HS-5 (cell line): ENCODE data around the gene DENND2D.
A peak's percentile ranks its signal among the peaks of the same experiment; 100 is the strongest.

ENCODE experiments used
- DNase-seq: peaks from one replicate; pipeline ENCODE4 v3.0.0-alpha.2; 2012; ENCODE audit warnings: low read depth

The DENND2D gene

DNA sequence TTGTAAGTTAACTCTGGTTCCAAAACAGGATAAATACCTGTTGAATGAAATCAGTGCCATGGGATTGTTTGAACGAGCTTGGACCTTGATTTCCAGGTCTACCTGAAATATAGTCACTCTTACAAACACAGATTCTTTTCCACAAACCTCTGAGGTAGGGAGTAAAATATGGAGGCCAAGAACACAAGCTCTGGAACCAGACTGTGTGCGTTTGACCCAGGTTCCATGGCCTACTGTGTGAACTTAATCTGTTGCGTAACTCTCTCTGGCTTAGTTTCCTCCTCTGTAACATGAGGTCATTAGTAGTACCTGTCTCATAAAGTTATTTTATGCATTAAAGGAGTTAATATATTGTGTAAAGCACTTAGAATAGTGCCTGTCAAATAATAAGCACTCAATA lies 25.1 kb downstream of the DENND2D start:
- DNase-seq: no peak

DNA sequence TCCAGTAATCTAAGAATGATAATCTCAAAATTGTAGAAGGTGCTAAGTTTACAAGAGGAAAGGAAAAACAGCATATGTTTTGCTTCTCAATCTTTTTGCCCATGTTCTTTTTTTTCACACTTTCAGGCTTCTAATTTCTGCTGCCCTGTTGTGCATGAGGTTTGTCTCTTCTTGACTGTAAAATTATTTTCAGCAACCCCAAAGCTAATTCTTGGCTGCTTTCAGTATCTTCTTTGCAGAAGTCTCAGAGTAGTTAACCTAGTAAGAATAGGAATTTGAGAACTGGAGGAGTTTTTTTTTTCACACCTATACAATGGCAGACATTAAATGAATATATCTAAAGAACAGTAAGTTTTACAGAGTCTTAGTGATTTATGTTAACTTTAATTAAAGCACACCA lies 26.4 kb downstream of the DENND2D start:
- DNase-seq: no peak

DNA sequence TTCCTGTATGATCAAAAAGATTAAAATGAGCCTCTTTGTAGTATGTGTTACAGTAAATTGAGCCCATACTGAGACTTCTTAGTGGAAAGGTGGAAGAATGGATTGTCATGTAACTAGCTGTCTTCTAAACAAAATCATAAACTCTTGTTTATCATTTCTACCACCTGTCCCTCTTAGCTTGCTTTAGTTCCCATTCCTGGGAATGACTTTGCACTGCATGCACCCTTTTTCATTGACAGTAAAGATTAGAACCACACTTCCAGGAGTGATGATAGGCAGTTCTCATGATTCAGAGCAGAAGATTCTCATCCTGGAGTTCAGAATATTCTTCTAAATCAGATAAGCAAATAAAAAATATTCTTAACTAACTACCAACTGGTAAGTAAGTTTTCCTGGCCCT lies 28.0 kb downstream of the DENND2D start:
- no peak for DNase-seq

DNA sequence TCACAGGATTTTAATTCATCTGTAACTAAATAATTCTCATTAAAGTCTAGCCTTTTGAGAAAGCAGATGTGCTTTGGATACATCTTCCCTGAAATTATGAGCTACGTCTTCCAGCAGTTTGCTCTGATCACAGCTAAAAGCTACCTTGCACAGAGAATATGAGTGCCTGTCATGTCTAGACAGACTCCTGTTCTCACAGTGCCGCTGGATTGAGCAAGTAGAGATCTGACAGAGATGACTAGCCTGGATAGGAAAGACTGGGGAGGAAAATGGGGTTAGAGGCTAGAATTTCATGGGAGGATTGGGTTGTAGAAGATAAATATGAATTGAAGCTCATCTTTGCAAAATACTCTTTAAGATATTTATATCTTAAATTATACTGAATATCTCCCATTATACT lies 36.3 kb downstream of the DENND2D start:
- DNase-seq: no peak

DNA sequence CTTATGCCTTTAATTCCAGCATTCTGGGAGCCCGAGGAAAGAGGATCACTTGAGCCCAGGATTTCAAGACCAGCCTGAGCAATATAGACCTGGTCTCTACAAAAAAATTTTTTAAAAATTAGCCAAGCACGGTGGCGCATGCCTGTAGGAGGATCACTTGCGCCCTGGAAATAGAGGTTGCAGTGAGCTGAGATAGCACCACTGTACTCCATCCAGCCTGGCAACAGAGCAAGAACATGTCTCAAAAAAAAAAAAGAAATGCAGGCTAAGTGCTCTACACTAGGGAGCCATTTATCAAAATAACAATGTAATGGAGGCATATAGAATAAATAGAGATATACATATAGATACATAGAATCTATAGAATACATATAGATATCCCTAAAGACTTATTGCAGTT lies 37.1 kb downstream of the DENND2D start:
- DNase-seq: no peak

DNA sequence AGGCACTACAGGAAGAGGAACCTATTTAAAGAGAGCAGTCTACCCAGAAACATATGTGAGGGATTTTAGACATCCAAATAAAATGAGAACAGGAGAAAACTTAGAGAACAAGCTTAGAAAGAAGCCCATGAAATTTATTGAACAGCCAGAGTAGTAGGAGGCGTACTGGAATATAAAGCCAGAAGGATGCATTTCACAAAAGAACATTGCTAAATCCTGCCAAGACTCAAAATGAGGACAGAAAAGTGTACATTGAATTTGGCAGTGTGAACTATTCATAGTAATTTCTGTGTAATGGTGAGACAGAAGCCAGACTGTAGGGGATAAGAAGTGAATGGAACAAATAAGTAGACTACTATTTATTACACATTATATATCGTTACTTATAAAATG lies 38.0 kb downstream of the DENND2D start:
- no peak for DNase-seq

DNA sequence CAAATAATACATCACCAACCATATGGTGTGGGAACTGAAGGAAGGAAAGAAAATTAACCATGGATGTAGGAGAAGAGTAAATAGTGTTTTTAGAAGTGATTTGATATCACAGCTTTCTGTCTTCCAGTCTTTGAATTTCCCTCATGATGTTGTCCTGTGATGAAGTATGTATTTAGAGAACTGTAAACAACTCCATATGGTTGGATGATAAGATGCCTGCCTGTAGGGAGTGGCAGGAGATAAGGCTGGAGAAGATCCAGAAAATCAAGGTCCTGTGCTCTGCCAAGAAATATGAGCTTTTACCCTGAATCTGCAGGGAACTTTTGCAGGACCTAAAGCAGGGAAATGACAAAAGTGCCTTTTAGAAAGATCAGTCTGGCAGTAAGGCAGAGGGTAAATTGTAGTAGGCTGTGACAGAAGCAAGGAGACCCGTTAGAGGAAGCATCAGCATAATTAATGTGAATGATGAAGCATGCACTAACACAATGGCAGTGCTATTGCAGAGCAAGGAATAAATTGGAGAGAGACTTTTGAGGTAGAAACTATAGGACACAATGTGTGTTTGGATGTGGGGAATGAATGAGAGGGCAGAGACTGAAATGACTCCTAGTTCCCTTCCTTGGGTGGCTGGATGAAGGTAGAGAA lies 38.5 kb downstream of the DENND2D start:
- no peak for DNase-seq

DNA sequence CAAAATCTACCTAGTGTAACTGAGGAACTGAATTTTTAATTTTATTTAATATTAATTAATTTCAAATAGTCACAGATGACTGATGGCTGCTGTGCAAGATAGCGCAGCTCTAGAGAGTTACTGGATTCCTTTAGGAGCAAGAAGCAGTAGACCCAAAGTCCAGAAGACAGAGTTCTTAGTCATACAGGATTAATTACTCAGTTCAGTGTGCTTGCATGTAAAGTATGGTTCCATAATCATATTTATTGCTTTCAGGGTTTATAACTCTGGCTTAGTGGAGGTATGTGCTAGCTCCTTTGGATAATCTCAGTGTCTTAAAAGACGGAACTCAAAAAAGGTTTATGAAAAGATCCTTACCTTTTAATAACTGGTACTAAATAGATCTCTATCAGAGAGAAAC lies 43.0 kb downstream of the DENND2D start:
- DNase-seq: no peak

DNA sequence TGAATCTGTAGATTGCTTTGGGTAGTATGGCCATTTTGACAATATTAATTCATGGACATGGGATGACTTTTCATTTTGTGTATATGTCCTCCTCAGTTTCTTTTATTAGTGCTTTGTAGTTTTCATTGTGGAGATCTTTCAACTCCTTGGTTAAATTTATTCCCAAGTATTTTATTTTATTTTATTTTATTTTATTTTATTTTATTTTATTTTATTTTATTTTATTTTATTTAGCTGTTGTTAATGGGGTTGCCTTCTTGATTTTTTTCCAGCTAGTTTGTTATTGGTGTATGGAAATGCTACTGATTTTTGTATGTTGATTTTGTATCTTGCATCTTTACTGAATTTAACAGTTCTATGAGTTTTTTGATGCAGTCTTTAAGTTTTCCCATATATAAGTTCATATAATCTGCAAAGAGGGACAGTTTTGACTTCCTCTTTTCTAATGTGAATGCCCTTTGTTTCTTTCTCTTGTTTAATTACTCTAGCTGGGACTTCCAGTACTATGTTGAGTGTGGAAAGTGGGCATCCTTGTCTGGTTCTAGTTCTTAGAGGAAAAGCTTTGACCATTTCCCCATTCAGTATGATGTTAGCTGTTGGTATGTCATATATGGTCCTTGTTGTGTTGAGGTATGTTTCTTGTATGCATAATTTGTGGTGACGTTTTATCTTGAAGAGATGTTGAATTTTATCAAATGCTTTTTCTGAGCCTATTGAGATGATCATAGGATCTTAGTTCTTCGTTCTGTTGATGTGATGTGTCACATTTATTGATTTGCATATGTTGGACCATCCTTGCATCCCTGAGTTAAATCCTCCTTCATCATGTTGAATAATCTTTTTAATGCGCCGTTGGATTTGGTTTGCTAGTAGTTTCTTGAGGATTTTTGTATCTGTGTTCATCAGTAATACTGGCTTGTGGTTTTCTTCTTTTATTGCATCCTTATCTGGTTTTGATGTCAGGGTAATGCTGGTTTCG lies 46.1 kb downstream of the DENND2D start:
- DNase-seq: no peak

DNA sequence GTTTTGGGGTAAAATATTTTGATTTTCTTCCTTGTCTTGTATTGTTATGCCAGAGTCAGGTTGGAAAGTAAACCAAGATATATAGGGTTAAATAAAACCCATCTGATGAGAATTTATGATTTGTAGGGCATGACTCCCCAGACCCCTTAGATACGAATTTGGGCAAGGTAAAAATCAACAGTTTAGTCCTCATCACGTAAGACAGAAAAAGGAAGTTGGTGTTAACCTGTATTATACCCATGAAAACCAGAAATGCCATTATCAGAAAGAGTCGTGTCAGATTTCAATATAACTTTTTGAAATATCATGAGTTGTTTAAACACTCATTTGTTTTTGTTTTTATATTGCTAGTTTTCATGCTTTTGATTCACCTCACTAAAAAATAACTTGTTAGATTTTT lies 48.6 kb downstream of the DENND2D start:
- no peak for DNase-seq

DNA sequence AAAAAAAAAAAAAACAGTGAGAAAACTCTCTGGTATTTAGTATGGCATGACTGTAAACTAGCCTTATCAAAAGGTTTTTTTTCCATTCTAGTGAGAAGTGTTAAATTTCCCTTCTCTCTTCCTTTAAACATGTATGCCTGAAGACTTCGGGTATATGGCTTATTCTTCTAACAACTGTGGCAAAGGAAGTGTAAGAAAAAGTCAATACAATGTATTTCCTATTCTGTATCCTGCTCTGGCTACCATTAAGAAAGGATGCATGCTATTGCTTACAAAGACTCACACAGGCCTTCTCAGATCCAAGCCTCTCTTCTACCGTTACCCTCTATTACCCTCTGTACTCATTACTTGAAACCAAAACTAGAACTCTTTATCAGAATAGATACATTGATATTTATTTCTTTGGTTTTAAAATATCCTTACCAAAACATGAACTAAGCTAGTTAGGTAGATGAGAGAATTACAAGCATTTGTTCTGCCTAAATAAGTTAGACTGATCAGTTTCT lies 52.0 kb downstream of the DENND2D start:
- DNase-seq: no peak

DNA sequence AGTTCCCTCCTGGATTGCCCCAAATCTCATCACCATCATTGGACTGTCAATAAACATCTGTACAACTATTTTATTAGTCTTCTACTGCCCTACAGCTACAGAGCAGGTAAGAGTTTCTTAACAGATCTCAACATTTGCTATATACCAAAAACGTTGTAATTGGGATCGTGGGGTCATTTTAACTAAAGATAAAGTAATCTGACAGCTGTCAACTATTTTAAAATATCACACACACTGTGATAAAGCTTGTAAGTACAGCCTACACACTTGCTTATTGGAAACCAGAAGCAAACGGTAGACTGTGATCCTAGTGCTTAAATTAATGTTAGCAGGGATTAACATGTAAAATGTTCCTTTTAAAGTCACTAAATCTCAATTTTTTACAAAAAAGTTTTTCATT lies 52.5 kb downstream of the DENND2D start:
- DNase-seq: no peak

DNA sequence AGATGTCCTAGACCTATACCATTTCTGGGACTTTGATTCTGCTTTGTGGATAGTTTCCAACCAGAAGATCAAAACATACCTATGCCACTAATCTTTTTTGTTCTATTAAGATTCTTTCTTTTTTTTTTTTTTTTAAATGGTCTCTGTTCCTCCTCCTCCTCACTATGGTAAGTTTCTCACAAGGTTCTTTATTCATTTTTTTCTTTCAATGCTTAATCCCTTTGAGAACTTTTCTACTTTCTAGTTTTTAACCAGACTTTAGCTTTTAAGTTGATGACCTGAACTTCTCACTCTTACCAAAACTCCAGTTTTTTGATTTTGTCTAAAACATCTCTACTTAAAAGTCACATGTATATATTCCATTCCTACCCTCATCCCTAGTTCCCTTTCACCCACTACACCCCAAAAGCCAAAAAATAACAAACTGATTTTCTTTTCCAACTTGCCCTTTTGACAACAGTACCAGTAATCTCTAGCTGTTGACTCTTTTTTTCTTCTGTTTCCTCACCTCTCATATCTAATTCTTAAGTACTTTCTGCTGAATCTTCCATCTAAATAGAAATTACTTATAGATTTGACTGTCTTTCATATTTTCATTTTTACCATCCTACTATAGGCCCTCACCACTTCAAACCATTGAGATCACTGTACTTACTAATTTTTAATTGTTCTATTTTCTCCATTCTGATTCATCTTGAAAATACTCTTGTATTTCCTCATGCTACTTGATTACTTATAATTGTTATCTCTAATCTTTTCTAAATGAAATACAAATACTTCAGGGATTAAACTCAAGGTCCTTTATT lies 54.3 kb downstream of the DENND2D start:
- DNase-seq: no peak

DNA sequence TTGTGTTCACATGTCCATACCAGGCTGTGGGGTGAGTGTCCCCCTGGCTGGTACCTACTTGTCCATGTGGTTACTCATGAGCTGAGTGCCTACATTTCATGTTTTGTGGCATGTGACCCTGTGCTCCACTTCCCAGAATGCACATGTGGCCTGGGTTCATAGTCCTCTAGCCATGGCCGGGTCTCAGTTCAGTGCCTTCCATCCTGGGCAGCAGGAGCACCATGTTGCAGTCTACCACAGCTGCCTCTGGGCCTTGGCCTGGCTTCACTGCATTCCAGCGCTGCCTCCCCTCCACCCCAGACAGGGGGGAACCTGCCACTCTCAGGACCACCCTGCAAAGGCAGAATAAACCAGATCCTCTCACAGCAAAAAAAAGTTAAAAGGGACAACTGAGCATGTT lies 54.9 kb downstream of the DENND2D start:
- DNase-seq: no peak

DNA sequence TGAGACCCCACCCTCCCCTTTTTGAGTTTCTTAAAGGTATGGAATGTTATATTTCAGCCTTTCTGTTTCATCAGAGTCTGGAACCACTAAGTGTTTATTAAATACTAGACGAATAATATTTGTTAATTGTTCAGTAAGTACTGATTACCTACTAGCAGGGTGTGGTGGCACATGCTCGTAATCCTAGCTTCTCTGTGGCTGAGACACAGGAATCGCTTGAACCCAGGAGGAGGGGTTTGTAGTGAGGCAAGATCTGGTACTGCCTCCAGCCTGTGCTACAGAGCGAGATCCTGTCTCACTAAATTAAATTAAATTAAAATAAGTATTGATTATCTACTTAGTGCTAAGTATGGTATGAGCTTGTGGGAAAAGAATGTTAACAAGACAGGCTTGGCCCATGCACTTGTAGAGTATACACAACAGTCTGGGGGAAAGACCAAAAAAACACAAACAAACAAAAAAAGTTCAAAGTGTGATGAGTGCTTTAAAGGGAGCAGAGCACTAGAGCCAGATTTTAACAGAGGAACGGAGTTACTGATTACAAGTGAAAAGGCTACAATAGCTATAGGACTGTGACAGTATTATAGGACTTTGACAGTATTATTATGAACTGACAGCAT lies 58.0 kb downstream of the DENND2D start:
- no peak for DNase-seq

DNA sequence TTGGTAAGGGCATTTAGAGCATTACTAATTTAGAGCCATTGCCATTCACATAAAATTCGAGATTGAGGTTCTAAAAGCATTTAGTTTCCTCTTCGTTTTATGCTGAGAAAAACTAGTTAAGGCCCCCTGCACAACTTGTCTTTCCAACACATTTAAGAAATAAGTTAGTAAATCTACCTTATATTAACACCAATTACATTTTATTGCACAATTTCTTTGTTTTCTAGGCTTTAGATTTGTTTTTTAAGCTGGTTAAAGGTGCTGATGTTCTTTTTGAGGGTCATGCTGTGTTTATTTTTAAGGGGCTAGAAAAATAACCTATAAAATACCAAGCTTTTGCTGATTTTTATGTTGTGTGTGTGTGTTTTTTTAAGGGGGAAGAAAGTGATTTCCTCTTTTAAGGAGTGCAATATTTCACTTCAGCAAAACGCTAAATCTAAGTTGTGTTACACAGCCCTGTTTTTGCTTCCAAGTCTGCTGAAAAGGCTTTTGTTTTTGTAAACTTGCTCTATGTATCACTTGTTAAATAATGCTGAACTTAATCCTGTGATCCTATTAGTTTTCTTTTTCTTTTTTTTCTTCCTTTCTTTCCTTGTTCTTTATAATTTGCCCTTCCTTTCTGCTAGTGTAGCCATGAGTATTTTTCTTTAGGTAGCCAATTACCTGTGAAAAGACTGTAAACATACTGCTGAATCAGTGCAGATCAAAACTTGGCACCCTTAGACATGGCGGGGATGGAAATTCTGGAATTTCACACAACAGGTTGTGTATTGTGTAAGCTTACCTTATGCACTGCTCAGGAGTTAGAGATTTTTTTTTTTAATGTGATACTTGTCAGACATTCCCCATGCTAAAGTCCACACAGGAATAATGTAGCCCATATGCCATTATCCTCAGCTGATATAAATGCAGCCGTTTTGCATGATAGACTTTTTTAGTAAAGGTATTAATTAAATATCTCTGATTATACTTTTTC lies 58.9 kb downstream of the DENND2D start:
- DNase-seq: no peak

DNA sequence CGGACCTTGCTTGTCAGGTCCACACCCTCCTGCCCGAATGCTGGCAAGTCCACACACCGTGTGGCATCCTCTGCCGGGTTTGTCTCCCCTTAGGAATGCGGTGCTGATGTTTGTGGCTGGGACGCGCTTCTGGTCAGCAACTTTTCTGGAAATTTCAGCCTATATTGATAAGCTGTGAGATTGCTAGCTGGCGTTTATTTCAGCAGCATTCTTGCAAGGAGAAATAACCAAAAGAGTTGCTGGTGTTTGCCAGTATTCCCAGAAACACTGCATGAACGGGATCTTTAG lies 59.8 kb downstream of the DENND2D start:
- DNase-seq: no peak

DNA sequence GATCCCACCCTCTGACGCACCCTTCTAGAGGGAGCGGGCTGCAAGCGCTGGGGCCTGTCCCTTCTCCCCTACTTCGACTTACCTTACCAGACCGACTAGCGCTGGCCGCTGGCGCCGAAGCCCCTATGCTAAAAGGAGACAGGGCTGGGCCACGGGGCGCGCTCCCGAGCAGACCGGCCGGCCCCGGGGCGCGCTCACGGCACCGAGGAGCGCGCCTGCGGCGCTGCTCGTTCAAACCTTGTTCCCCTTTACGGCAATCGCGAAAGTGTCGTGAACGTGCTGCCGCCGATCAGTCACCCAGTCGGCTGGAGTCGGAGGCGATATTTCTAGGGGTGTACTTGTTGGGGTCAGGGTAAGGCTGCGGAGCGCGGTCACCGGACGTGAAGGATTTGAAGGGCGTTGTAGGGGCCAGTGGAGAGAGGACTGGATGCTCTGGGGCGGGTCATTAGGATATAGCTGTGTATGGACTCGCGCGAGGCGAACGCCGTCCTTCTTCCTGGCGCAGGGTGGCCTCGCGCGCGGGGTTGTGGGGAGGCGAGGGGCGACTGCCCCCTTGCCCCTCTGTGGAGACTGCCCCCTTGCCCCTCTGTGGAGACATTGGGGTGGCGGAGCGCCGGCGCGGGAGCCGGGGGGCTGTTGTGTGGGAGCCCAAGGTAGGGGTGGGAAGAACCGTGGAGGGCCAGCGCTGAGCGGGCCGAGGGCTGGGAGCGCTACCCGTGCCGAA lies 60.3 kb downstream of the DENND2D start, which contains the start of the genes CEPT1 and DRAM2:
CEPT1 (plus strand) TSS at position 268 of the 724 bp plus-strand sequence. CDS start 7,492 bp downstream, outside the sequence.
DRAM2 (minus strand) TSS at position 138 of the 724 bp plus-strand sequence. CDS start 8,539 bp downstream, outside the sequence.
- DNase-seq: peak; percentile 85

DNA sequence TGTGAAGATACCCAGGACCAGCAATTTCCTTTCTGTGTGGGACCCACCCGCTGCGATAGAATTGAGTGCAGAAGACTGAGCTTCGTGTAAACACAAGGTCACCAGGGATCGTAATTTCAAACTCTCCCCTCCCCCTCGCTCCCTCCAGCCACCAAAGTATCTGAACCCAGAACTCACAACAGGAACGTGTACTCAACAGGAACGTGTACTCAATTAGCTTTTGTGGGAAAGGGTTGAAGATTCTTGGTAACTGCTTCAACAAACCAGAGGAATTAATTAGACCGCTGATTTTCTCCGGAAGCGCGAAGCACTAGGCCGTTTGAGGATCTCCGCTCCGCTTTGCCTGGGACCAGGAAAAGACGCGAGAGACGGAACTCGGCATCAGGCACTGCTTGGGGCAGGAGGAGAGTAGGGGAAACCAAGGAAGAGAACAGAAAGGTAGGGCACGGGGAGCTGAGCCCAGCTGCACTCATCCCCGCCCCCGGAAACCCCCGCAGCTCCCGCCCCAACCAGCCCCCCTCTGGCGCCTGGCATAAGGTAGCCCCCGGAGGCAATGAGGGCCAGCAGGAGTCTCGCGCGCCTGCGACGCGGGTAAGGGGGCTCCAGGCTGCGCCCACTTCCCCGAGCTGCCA lies 61.0 kb downstream of the DENND2D start:
- DNase-seq: no peak
